Measurements from ENCODE around the gene CACNA2D2. TPM values are rescaled to one million over a fixed set of nuclear protein-coding genes. Genes with fewer than 3 reads are reported as not detected.

The CACNA2D2 gene
- total RNA-seq, 1 donor from 2014 or later = 0.40 TPM

GRCh38 chr3:50325113-50325480, 178.3 kb downstream of the CACNA2D2 start:
- no peak overlapping the region for H3K4me3 Mint-ChIP-seq (ENCODE audit: unreplicated experiment)
- peaks cover 37% of the 10 kb centered on the region for H3K4me1 Mint-ChIP-seq (ENCODE audit: low read depth)
- no peak for DNase-seq (ENCODE audit: low spot score)
- no peak overlapping the region for H3K27ac Mint-ChIP-seq (ENCODE audit: unreplicated experiment)
- TF ChIP-seq CTCF (IDR thresholded peaks at IDR 0.05) = no peak
- no peaks in the 10 kb centered on the region for H3K36me3 Mint-ChIP-seq (ENCODE audit: low read depth)
- no peaks in the 10 kb centered on the region for H3K27me3 Mint-ChIP-seq (ENCODE audit: low read depth)
- H3K9me3 Mint-ChIP-seq (ENCODE audit: low read depth) = no peaks in the 10 kb centered on the region

- Mint-ChIP-seq H3K36me3 (ENCODE audit: low read depth) (no peaks in the 10 kb centered on the region), H3K9me3 (ENCODE audit: low read depth) (no peaks in the 10 kb centered on the region), H3K4me3 (ENCODE audit: unreplicated experiment) (no peak overlapping the region), H3K27ac (ENCODE audit: unreplicated experiment) (no peak overlapping the region), H3K4me1 (ENCODE audit: low read depth) (peaks cover 42% of the 10 kb centered on the region), H3K27me3 (ENCODE audit: low read depth) (no peaks in the 10 kb centered on the region)
- no peak for DNase-seq (ENCODE audit: low spot score)
- peak; percentile 86 for TF ChIP-seq CTCF (IDR thresholded peaks at IDR 0.05)
These were observed 178.9 kb downstream of the CACNA2D2 start for GRCh38 chr3:50324351-50325112.

- TF ChIP-seq CTCF (IDR thresholded peaks at IDR 0.05) = no peak
- Mint-ChIP-seq H3K27ac (ENCODE audit: unreplicated experiment) (no peak overlapping the region), H3K27me3 (ENCODE audit: low read depth) (no peaks in the 10 kb centered on the region), H3K4me1 (ENCODE audit: low read depth) (peaks cover 48% of the 10 kb centered on the region), H3K9me3 (ENCODE audit: low read depth) (no peaks in the 10 kb centered on the region), H3K36me3 (ENCODE audit: low read depth) (no peaks in the 10 kb centered on the region), H3K4me3 (ENCODE audit: unreplicated experiment) (no peak overlapping the region)
- no peak for DNase-seq (ENCODE audit: low spot score)
These were observed 179.7 kb downstream of the CACNA2D2 start for GRCh38 chr3:50323614-50324199.

GRCh38 chr3:50323092-50323600, 180.3 kb downstream of the CACNA2D2 start:
- TF ChIP-seq CTCF (IDR thresholded peaks at IDR 0.05) = no peak
- H3K9me3 Mint-ChIP-seq (ENCODE audit: low read depth) = no peaks in the 10 kb centered on the region
- peaks cover 48% of the 10 kb centered on the region for H3K4me1 Mint-ChIP-seq (ENCODE audit: low read depth)
- no peak overlapping the region for H3K4me3 Mint-ChIP-seq (ENCODE audit: unreplicated experiment)
- no peak overlapping the region for H3K27ac Mint-ChIP-seq (ENCODE audit: unreplicated experiment)
- H3K36me3 Mint-ChIP-seq (ENCODE audit: low read depth) = peaks cover 2% of the 10 kb centered on the region
- H3K27me3 Mint-ChIP-seq (ENCODE audit: low read depth) = no peaks in the 10 kb centered on the region
- no peak for DNase-seq (ENCODE audit: low spot score)

GRCh38 chr3:50322386-50323091, 180.9 kb downstream of the CACNA2D2 start, which contains the start of gene HYAL2:
HYAL2 (minus strand) TSS chr3:50322745; CDS start chr3:50320489, 2,256 bp downstream.
- peak within 1 kb of the TSS; percentile 96 for H3K27ac Mint-ChIP-seq (ENCODE audit: unreplicated experiment)
- peak; percentile 89 for DNase-seq (ENCODE audit: low spot score)
- H3K36me3 Mint-ChIP-seq (ENCODE audit: low read depth) = peaks cover 3% of the 10 kb centered on the region
- H3K9me3 Mint-ChIP-seq (ENCODE audit: low read depth) = no peaks in the 10 kb centered on the region
- H3K4me1 Mint-ChIP-seq (ENCODE audit: low read depth) = peaks cover 48% of the 10 kb centered on the region
- H3K4me3 Mint-ChIP-seq (ENCODE audit: unreplicated experiment) = peak within 1 kb of the TSS; percentile 80
- no peaks in the 10 kb centered on the region for H3K27me3 Mint-ChIP-seq (ENCODE audit: low read depth)
- no peak for TF ChIP-seq CTCF (IDR thresholded peaks at IDR 0.05)

Data from chondrocyte (in vitro differentiated cells).